Retinal pigment epithelial cell (primary cell): ENCODE results near the gene CRB3.
"Not testable (repeated sequence)": the region's sequence is repeated elsewhere in the genome, so short reads cannot be mapped to it uniquely, and the experiment has no call there.

Source experiments
- DNase-seq: peaks from one replicate; pipeline ENCODE4 v3.0.0-alpha.2; 2010; ENCODE audit warnings: low read depth
- H3K4me3 ChIP-seq: 2 replicates; pipeline ENCODE4 v1.5.1; 2011; ENCODE audit warnings: mild to moderate bottlenecking, low read length, control low read depth, moderate library complexity
- CTCF ChIP-seq: conservative IDR thresholded peaks from 2 replicates; pipeline ENCODE4 v1.5.1; 2011; ENCODE audit warnings: low read depth, low read length, control low read depth, inconsistent platforms

CRB3 gene

GRCh38 chr19:6427131-6427530, 36.9 kb upstream of the CRB3 start:
- DNase-seq, result no peak
- H3K4me3 ChIP-seq, result no peak overlapping the region
- no peak for TF ChIP-seq CTCF

- not testable (repeated sequence) for H3K4me3 ChIP-seq, DNase-seq
These were observed 35.2 kb upstream of the CRB3 start for GRCh38 chr19:6428692-6429418.

- no peak for DNase-seq
- no peak overlapping the region for H3K4me3 ChIP-seq
- no peak for TF ChIP-seq CTCF
These were observed 34.5 kb upstream of the CRB3 start for GRCh38 chr19:6429419-6430221.

GRCh38 chr19:6431891-6432290, 32.2 kb upstream of the CRB3 start:
- H3K4me3 ChIP-seq, result no peak overlapping the region
- no peak for TF ChIP-seq CTCF

DNA sequence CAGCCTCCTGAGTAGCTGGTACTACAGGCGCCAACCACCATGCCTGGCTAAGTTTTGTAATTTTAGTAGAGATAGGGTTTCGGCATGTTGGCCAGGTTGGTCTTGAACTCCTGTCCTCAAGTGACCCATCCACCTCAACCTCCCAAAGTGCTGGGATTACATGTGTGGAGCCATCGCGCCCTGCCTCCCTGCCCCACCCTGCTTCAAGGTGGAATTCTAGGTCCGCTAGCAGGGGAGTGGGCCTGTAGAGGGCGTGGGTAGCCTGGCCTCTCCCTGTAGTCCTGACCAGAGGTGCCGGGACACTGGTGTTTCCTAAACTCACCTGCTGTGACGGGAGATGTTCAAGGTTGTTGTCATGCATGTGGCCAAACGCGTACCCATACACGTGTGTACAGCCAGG, 30.9 kb upstream of the CRB3 start:
- TF ChIP-seq CTCF, result no peak
- DNase-seq, result no peak
- H3K4me3 ChIP-seq, result no peak overlapping the region

More at GRCh38 chr19:6431891-6432290, 32.2 kb upstream of the CRB3 start:
- no peak for DNase-seq

DNA sequence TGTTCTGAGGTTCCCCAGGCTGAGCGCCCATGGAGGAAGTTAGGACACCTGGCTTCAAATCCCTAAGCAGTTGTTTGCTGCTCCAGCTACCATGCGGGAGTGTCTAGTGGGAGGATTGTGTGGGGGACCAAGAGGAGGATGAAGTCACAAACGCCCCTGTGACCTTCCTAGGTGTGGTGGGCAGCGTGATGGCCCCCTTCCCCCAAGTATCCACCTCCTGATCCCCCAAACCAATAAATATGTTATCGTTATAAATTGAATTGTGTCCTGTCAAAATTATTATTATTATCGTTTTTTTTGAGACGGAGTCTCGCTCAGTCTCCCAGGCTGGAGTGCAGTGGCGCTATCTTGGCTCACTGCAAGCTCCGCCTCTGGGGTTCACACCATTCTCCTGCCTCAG, 30.4 kb upstream of the CRB3 start, which contains the start of gene SLC25A41:
SLC25A41 (minus strand) TSS at position 101 of the 400 bp plus-strand sequence; CDS start at position 31, 70 bp downstream.
- no peak for DNase-seq
- TF ChIP-seq CTCF, result no peak
- no peak within 1 kb of the TSS for H3K4me3 ChIP-seq

GRCh38 chr19:6439743-6440142, 24.3 kb upstream of the CRB3 start:
- no peak for TF ChIP-seq CTCF
- DNase-seq, result no peak
- H3K4me3 ChIP-seq, result no peak overlapping the region
